BE2C (cell line): ENCODE measurements around the gene RELB.
A peak's percentile ranks its signal among the peaks of the same experiment; 100 is the strongest.

Experiments used
- DNase-seq: peaks from one replicate; pipeline ENCODE4 v3.0.0-alpha.2; 2020
- H3K27me3 ChIP-seq: fragments of 250-450 bp; sonication (Bioruptor Pico); 2 replicates; pipeline ENCODE4 v1.5.1; 2020; ENCODE audit warnings: mild to moderate bottlenecking
- H3K36me3 ChIP-seq: fragments of 250-450 bp; sonication (Bioruptor Pico); 2 replicates; pipeline ENCODE4 v1.5.1; 2020; ENCODE audit warnings: mild to moderate bottlenecking
- H3K4me1 ChIP-seq: fragments of 250-450 bp; sonication (Bioruptor Pico); 2 replicates; pipeline ENCODE4 v1.5.1; 2020
- H3K4me3 ChIP-seq: 2 replicates; pipeline ENCODE4 v1.5.1; 2011; ENCODE audit warnings: low read depth, low read length
- H3K9me3 ChIP-seq: fragments of 250-450 bp; sonication (Bioruptor Pico); 2 replicates; pipeline ENCODE4 v1.5.1; 2020
- TF ChIP-seq, protein P1 (sequence below): IDR thresholded peaks from 2 replicates; pipeline ENCODE4 v1.5.1; 2012; ENCODE audit warnings: mild to moderate bottlenecking, low read depth, low read length

Gene RELB

DNA sequence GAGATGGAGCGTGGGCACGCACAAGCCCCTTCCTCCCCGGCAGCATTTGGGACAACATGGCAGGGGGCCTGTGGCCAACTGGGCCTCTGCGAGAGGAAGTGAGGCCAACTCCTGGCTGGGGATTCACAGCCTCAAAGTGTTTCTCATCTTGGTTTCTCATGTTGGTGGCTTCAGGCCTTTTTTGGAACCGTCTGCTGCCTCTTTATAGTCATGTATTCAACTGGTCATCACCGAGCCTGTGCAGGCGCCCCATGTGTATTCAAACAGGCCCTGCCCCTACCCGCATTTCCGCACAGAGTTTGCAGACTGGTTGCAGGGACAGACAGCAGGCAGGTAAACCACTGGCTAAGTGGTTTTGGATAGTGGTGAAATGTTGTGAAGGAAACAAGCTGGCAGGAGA is 17.3 kb upstream of the RELB start:
- TF ChIP-seq, protein P1, sequence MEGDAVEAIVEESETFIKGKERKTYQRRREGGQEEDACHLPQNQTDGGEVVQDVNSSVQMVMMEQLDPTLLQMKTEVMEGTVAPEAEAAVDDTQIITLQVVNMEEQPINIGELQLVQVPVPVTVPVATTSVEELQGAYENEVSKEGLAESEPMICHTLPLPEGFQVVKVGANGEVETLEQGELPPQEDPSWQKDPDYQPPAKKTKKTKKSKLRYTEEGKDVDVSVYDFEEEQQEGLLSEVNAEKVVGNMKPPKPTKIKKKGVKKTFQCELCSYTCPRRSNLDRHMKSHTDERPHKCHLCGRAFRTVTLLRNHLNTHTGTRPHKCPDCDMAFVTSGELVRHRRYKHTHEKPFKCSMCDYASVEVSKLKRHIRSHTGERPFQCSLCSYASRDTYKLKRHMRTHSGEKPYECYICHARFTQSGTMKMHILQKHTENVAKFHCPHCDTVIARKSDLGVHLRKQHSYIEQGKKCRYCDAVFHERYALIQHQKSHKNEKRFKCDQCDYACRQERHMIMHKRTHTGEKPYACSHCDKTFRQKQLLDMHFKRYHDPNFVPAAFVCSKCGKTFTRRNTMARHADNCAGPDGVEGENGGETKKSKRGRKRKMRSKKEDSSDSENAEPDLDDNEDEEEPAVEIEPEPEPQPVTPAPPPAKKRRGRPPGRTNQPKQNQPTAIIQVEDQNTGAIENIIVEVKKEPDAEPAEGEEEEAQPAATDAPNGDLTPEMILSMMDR = no peak
- no peak overlapping the region for H3K4me3 ChIP-seq
- H3K27me3 ChIP-seq = no peaks in the 10 kb centered on the region
- H3K4me1 ChIP-seq = no peaks in the 10 kb centered on the region
- H3K36me3 ChIP-seq = peaks cover 17% of the 10 kb centered on the region
- no peaks in the 10 kb centered on the region for H3K9me3 ChIP-seq
- DNase-seq = no peak

DNA sequence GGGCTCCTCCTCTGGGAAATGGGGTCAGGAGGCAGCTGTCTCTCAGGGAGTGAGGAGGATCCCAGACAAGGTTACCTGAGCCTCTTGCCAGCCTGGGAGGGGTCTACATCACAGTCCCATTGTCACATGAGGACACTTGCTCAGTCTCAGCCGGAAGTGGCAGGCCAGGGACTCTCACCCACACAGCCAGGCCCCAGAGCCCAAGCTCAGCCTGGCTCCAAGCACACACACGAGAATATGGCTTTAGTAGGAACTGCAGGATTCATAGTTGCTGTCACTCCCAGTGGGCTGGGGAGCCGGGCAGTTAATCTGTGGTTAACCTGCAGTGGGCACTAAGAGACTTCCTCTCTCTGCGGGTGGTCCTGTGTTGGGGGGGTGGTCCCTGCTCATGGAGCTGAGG is 15.8 kb upstream of the RELB start:
- Histone ChIP-seq H3K4me1 (no peaks in the 10 kb centered on the region), H3K27me3 (no peaks in the 10 kb centered on the region), H3K9me3 (no peaks in the 10 kb centered on the region), H3K4me3 (no peak overlapping the region), H3K36me3 (peaks cover 8% of the 10 kb centered on the region; the same call in 1 of the 2 replicates)
- TF ChIP-seq, protein P1 = no peak
- no peak for DNase-seq

DNA sequence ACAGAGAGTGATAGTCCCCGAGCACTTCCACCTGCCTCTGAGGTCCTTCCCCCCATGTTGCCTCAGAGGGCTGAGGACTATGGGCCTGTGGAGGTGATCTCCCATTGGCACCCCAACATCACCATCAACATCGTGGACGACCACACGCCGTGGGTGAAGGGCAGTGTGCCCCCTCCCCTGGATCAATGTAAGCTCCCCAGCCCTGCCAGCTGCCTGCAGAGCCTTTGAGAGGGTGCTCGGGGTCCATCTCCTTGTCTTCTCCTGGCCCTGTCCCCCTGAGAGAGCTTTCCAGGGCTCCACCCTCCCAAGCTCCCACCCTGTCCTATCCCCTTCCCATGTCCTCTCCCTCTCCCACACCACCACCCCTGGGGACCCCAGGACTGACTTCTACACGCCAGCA is 14.9 kb upstream of the RELB start:
- Histone ChIP-seq H3K9me3 (no peaks in the 10 kb centered on the region), H3K4me3 (no peak overlapping the region), H3K36me3 (peaks cover 11% of the 10 kb centered on the region), H3K27me3 (no peaks in the 10 kb centered on the region), H3K4me1 (no peaks in the 10 kb centered on the region)
- DNase-seq = no peak
- TF ChIP-seq, protein P1 = no peak

GRCh38 chr19:44987148-44987675 is 14.1 kb upstream of the RELB start:
- Histone ChIP-seq H3K4me3 (no peak overlapping the region), H3K27me3 (no peaks in the 10 kb centered on the region), H3K4me1 (no peaks in the 10 kb centered on the region), H3K36me3 (peaks cover 12% of the 10 kb centered on the region), H3K9me3 (no peaks in the 10 kb centered on the region)
- TF ChIP-seq, protein P1 = no peak
- DNase-seq = no peak

GRCh38 chr19:44988273-44988672 is 13.0 kb upstream of the RELB start:
- TF ChIP-seq, protein P1 = no peak
- H3K36me3 ChIP-seq = peaks cover 19% of the 10 kb centered on the region
- H3K4me3 ChIP-seq = no peak overlapping the region
- DNase-seq = no peak
- no peaks in the 10 kb centered on the region for H3K9me3 ChIP-seq
- H3K4me1 ChIP-seq = no peaks in the 10 kb centered on the region
- H3K27me3 ChIP-seq = no peaks in the 10 kb centered on the region

- H3K4me3 ChIP-seq = no peak overlapping the region
- TF ChIP-seq, protein P1 = peak; percentile 78
- DNase-seq = peak; percentile 86
- no peaks in the 10 kb centered on the region for H3K9me3 ChIP-seq
- H3K36me3 ChIP-seq = peaks cover 19% of the 10 kb centered on the region
- H3K4me1 ChIP-seq = no peaks in the 10 kb centered on the region
- H3K27me3 ChIP-seq = no peaks in the 10 kb centered on the region
These were observed 12.2 kb upstream of the RELB start for GRCh38 chr19:44988896-44989556.
